Nephron (organoid): ENCODE data around the gene COX10.

Source experiments
- H3K27ac Mint-ChIP-seq, 3 experiments: 2 replicates each; pipeline ENCODE4 v1.8.0; 2020; ENCODE audit warnings: mixed read lengths in 3 of 3, mild to moderate bottlenecking in 2 of 3, moderate library complexity in 1 of 3
- H3K27me3 Mint-ChIP-seq: 2 replicates; pipeline ENCODE4 v1.8.0; 2021; ENCODE audit warnings: low read depth, mild to moderate bottlenecking, moderate library complexity, mixed read lengths
- H3K36me3 Mint-ChIP-seq: 2 replicates; pipeline ENCODE4 v1.8.0; 2020; ENCODE audit warnings: low read depth, mixed read lengths
- H3K4me1 Mint-ChIP-seq: 2 replicates; pipeline ENCODE4 v1.8.0; 2020; ENCODE audit warnings: mixed read lengths
- H3K4me3 Mint-ChIP-seq, 3 experiments: 2 replicates each; pipeline ENCODE4 v1.8.0; 2020; ENCODE audit warnings: mild to moderate bottlenecking in 3 of 3, mixed read lengths in 3 of 3, moderate library complexity in 2 of 3
- H3K9me3 Mint-ChIP-seq: 2 replicates; pipeline ENCODE4 v1.8.0; 2020; ENCODE audit warnings: mixed read lengths
- CTCF ChIP-seq, 3 experiments: fragments of 200-600 bp; sonication (generic); IDR thresholded peaks; one replicate each; pipeline ENCODE4 v1.5.0; 2021; ENCODE audit warnings: antibody characterized with exemption in 3 of 3; ENCODE audit not compliant: unreplicated experiment in 3 of 3

COX10 gene

GRCh38 chr17:14196377-14196997, 127.2 kb downstream of the COX10 start:
- TF ChIP-seq CTCF (IDR thresholded peaks at IDR 0.05; ENCODE audit: unreplicated experiment in 3 of 3), result no peak
- Mint-ChIP-seq H3K36me3 (peaks cover 17% of the 10 kb centered on the region), H3K27ac (no peak overlapping the region), H3K4me1 (no peaks in the 10 kb centered on the region), H3K4me3 (no peak overlapping the region), H3K27me3 (no peaks in the 10 kb centered on the region), H3K9me3 (no peaks in the 10 kb centered on the region)

- TF ChIP-seq CTCF (IDR thresholded peaks at IDR 0.05; ENCODE audit: unreplicated experiment in 3 of 3), result no peak
- Mint-ChIP-seq H3K27ac (no peak overlapping the region), H3K27me3 (no peaks in the 10 kb centered on the region)
Measured at GRCh38 chr17:14197057-14197456, 127.8 kb downstream of the COX10 start.

GRCh38 chr17:14197586-14197985, 128.3 kb downstream of the COX10 start:
- Mint-ChIP-seq H3K4me1 (no peaks in the 10 kb centered on the region), H3K27me3 (no peaks in the 10 kb centered on the region), H3K27ac (no peak overlapping the region), H3K36me3 (peaks cover 13% of the 10 kb centered on the region), H3K4me3 (no peak overlapping the region), H3K9me3 (no peaks in the 10 kb centered on the region)
- TF ChIP-seq CTCF (IDR thresholded peaks at IDR 0.05; ENCODE audit: unreplicated experiment in 3 of 3), result no peak

More at GRCh38 chr17:14197057-14197456, 127.8 kb downstream of the COX10 start:
- peaks cover 16% of the 10 kb centered on the region for H3K36me3 Mint-ChIP-seq
- H3K9me3 Mint-ChIP-seq, result no peaks in the 10 kb centered on the region
- no peak overlapping the region for H3K4me3 Mint-ChIP-seq
- no peaks in the 10 kb centered on the region for H3K4me1 Mint-ChIP-seq

- no peaks in the 10 kb centered on the region for H3K4me1 Mint-ChIP-seq
- peaks cover 11% of the 10 kb centered on the region for H3K36me3 Mint-ChIP-seq
- H3K4me3 Mint-ChIP-seq, result no peak overlapping the region
- H3K9me3 Mint-ChIP-seq, result no peaks in the 10 kb centered on the region
- no peaks in the 10 kb centered on the region for H3K27me3 Mint-ChIP-seq
- TF ChIP-seq CTCF (IDR thresholded peaks at IDR 0.05; ENCODE audit: unreplicated experiment in 3 of 3), result no peak
- H3K27ac Mint-ChIP-seq, result no peak overlapping the region
Measured at GRCh38 chr17:14198013-14198412, 128.7 kb downstream of the COX10 start.

GRCh38 chr17:14198575-14198974, 129.3 kb downstream of the COX10 start:
- Mint-ChIP-seq H3K27ac (no peak overlapping the region), H3K27me3 (no peaks in the 10 kb centered on the region), H3K4me3 (no peak overlapping the region), H3K36me3 (peaks cover 9% of the 10 kb centered on the region), H3K9me3 (no peaks in the 10 kb centered on the region), H3K4me1 (peaks cover 5% of the 10 kb centered on the region)
- TF ChIP-seq CTCF (IDR thresholded peaks at IDR 0.05; ENCODE audit: unreplicated experiment in 3 of 3), result no peak

GRCh38 chr17:14199601-14200000, 130.3 kb downstream of the COX10 start:
- Mint-ChIP-seq H3K4me1 (peaks cover 5% of the 10 kb centered on the region), H3K36me3 (peaks cover 9% of the 10 kb centered on the region), H3K27me3 (no peaks in the 10 kb centered on the region), H3K4me3 (no peak overlapping the region), H3K27ac (no peak overlapping the region), H3K9me3 (no peaks in the 10 kb centered on the region)
- no peak for TF ChIP-seq CTCF (IDR thresholded peaks at IDR 0.05; ENCODE audit: unreplicated experiment in 3 of 3)
